Activated T-helper 1 cell treated with anti-CD3 and anti-CD28 coated beads, Interleukin-2, amount 50 U/mL, for 16 hours (primary cell): ENCODE measurements around the gene RNASE7.
"Not testable (repeated sequence)": the region's sequence is repeated elsewhere in the genome, so short reads cannot be mapped to it uniquely, and the experiment has no call there.

Experiments
- DNase-seq, 2 donors: peaks; one replicate each; pipeline ENCODE4 v3.0.0-alpha.2; 2020; ENCODE audit warnings: low read depth in 1 of 2, low spot score in 1 of 2

RNASE7 gene

DNA sequence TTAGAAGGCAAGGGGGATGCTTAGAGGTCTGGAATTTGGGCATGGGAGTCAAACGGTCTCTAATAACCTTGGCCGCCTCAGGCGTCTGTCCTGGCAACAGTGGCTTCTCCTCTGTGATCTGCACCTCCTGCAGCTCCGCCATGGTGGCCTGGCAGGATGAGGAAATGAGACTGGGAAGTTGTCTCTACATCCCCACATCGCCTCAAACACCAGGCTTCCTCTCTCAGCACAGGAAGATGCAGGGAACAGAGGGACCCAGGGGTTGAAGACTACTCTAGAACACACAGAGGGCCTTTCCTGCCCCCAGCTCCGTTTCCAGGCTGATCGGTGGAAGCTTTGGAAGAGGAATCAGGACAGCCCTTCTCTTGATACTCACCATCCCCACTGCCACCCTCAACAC, 19.0 kb upstream of the RNASE7 start:
- DNase-seq = no peak

GRCh38 chr14:21023817-21024584, 18.2 kb upstream of the RNASE7 start:
- DNase-seq = no peak

DNA sequence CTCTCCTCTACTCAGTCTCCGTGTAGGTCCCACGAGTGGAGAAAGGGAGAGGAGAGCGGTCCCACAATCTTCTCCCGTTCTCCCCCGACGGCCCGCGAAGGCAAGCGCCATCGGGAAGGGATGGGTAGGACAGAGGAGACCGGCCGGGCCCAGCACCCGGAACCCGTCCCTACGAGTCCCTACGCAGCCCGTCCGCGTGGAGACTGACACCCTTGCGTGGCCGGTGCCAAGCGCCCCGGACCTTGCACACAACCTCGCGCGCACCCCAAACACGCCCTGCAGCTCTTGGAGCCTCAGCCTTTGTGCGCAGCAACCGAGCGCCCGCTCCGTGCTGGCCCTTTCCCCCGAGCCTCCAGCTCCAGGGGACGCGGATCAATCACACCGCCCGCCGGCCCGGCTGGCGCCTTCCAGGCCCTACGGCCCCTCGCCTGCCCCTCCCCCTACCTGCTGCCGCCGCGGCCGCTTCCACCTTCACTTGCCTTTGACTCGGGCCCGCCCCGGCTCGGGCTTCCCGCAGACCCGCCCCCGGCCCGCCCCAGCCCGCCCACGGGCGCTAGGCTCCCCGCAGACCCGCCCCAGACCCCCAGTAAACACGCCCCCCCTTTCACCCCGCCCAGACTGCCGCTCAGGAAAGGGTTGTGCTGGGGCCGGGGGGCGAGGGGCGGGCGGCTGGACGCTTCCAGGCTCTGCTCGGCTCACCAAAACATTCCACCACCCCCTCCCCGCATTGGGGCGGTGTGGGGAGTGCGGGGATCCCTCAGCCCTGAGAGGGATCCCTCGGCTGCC, 17.4 kb upstream of the RNASE7 start, which contains the start of gene NDRG2:
Gene NDRG2, minus strand, starts transcription at position 477 of the 786 bp plus-strand sequence. CDS start 1,746 bp downstream, outside the sequence.
- peak; percentile 57 to 62 for DNase-seq

DNA sequence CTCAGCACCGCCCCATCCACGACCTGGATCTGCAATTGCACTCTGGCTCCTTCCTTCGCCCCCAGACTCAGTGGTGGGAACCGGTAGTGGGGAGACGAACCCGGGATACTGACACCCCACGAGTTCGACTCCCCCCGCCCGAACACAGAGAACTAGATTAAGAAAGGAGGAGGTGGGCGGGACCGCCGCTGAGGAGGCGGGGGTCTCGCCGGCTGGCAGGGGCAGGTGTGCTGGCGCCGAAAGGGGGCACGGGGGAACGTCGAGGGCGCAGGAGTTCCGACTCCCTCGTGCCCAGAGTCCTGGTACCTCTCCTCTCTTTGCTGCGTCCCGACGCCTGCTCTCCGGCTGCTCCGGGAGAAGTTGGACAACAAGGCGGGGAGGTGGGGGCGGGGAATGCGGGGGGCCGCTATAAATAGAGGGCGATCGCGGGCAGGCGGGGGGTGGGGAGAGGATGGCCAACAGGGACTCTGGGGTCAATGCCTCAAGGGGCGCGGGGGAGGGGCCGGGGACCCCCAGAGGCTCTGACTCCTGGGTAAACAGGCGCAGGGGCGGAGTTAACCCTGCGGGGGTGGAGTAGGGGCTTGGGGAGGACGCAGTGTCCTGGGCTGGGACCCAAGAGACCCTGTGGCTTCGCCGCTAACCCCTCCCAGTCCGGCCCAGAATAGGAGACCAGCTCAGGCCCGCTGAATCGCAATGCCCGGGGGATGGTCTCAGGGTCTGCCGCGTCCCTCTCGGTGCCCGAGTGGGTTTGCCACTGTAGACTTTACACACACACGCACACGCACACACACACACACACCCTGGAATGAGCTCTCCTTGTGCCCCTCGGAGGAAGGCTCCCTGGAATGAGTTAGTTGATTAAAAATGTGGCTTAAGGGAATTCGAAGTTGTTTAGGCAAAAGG, 16.5 kb upstream of the RNASE7 start:
- DNase-seq = no peak

- no peak for DNase-seq
Observed at GRCh38 chr14:21026274-21026987, 15.7 kb upstream of the RNASE7 start.

DNA sequence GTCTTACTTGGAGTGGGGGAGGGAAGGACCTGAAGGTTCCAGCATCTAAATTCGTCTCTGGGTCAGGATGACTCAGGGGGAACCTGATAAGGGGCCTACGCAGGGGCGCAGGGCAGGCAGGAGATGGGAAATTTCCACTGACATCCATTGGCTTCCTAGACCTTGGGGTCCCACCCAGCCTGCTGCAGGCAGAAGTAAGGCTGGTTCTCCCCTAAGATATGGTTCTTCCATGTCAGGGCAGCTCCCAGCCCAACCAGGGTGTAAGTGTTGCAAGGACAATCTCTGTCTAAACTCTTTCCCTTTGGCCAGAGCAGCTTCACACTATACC, 15.2 kb upstream of the RNASE7 start:
- no peak for DNase-seq

- DNase-seq = no peak
Observed at GRCh38 chr14:21029917-21030316, 12.2 kb upstream of the RNASE7 start, which contains the start of gene TPPP2. TSS of gene TPPP2 (plus strand) at chr14:21030217. CDS start at chr14:21030582, 365 bp downstream.

DNA sequence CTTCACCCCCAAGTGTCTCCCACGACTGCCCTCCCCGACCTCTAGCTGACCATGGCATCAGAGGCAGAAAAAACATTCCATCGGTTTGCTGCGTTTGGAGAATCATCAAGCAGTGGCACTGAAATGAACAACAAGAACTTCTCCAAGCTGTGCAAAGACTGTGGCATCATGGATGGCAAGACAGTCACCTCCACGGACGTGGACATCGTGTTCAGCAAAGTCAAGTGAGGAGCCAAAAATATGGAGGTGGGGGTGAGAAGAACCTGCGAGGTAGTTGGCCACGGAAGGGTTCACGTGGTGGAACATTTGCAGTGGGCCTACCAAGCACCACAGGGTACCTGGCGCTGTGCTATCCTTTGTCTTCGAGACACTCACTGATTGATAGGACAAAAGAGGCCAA, 11.6 kb upstream of the RNASE7 start:
- DNase-seq = no peak

- no peak for DNase-seq
Observed at GRCh38 chr14:21032326-21033132, 9.6 kb upstream of the RNASE7 start.

DNA sequence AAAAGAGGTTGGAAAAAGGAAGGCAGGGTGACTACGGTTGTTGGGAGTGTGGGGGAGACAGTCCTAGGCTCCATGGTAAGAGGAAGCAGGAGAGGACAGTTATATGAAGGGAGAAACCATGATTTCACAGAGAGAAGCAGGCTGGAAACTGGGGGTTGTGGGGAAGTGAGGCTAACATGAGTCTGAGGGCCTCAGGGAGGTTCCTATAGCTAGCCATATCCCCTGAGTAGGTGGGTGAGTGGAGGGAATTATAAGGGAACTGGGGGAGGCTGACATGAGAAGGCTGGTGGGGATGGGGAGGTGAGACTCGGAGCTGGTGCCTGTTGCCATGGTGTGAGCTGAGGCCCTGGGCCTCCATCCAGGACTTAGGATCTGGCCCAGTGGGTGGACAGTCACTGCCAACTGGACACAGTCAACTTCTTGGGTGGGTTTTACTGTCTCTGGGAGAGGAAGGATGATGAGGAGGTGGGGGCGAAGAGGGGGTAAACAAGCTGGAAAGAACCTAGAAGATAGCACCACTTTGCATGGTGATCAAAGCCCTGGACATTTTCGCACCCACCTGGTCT, 8.9 kb upstream of the RNASE7 start:
- DNase-seq = no peak

DNA sequence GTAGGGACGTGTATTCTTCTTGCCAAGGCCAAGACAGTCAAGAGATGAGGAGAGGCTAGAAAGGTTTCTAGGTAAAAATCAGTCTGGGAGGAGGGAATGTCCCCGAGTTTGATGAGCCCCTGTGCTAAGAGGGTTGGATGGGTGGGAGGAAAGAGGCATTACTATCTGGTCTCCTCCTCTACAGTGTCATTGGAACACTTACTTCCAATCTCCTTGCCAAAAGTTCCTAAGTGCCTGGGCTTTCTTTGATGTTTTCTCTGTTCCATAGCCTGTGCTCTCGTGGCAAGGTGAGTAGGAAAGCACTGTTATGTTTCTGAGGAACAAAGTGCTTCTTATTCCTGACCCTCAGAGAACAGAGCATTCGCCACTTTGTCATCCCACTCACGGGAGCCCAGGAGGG, 7.5 kb upstream of the RNASE7 start, which contains the start of gene RNASE13:
Gene RNASE13, minus strand, starts transcription at position 101 of the 400 bp plus-strand sequence. CDS start 519 bp downstream, outside the sequence.
- no peak for DNase-seq

GRCh38 chr14:21036751-21037150, 5.4 kb upstream of the RNASE7 start:
- no peak for DNase-seq

DNA sequence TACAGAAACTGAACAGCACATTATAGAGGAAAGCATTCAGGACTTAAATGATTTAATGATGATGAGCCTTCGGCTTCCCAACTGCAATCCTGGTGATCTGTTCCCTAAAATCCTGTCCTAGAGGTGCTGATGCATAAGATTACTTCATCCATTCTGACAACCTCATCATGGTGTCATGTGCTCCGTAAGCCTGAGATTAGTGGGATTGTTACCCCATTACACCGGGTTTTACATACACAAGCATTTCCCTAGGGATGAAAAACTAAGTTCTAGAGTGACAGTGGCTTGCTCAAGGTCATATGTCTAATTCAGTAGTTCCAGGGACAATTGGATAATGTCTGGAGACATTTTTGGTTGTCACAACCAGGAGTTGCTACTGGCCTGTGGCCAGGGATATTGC, 5.0 kb upstream of the RNASE7 start:
- no peak for DNase-seq

DNA sequence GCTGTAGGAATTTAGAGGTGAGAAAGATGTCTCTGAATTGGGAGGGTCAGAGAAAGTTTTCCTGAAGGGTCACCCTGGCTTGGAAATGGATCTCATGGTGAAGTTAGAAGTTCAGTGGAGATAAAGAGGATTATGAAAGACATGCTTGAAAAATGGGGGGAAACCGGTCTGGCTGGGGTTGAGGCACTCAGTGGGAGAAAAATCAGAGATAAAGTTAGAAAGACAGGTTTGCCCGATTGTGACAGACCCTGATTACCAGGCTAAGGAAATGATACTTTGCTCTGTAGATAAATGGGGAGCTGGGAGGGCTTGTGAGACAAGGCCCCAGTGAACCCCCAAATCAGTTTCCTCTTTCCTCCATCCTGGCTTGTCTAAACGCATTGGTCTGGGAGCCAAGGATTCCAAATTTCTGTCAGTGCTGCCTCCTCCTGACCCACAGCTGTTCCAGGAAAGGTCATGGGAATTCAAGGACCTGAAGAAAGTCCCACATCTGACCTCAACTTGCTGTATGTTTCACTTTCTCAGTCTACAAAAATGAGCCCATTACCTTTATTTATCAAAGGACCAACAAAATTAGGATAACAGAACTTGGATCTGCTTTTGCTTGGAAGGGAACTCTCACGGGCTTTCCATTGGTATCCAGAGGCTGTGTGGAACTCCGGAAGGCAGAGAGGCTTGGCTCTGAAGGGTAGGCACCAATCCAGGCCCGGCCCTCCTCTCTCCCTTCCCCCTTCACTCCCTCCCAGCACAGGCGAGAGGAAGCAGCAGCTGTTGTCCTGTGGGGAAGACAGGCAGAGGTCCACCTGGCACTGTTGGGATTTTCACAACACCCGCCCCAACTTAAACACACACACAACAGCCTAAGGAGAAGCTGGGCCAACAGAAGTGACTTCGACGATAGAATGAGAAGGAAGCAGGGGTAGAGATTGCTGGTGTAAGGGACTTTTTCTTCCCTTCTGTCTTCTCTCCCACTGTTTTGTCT, 3.4 kb upstream of the RNASE7 start:
- DNase-seq = no peak

- no peak for DNase-seq
Observed at GRCh38 chr14:21039585-21040369, 2.4 kb upstream of the RNASE7 start.

- DNase-seq = no peak
Observed at GRCh38 chr14:21040370-21040925, 1.7 kb upstream of the RNASE7 start.

- DNase-seq = not testable (repeated sequence)
Observed at GRCh38 chr14:21040941-21041340, 1.2 kb upstream of the RNASE7 start.
